ENCODE measurements around the gene SELENOO.

SELENOO gene

GRCh38 chr22:50185375-50186087 lies 15.3 kb upstream of the SELENOO start, which contains the start of gene TRABD:
Gene TRABD (plus strand): TSS chr22:50185913. CDS start chr22:50193061, 7,148 bp downstream.
- DNase-seq, result peak; percentile 91

- DNase-seq, result no peak
These were observed 14.6 kb upstream of the SELENOO start for GRCh38 chr22:50186181-50186714.

GRCh38 chr22:50186761-50187523 lies 13.9 kb upstream of the SELENOO start:
- DNase-seq, result peak; percentile 51

GRCh38 chr22:50188356-50188755 lies 12.5 kb upstream of the SELENOO start:
- no peak for DNase-seq

GRCh38 chr22:50189184-50189848 lies 11.5 kb upstream of the SELENOO start:
- no peak for DNase-seq

GRCh38 chr22:50189849-50190181 lies 11.0 kb upstream of the SELENOO start:
- DNase-seq, result no peak

GRCh38 chr22:50190182-50190940 lies 10.4 kb upstream of the SELENOO start:
- peak; percentile 92 for DNase-seq

GRCh38 chr22:50190941-50191741 lies 9.7 kb upstream of the SELENOO start:
- peak; percentile 95 for DNase-seq

- DNase-seq, result peak; percentile 77
These were observed 8.2 kb upstream of the SELENOO start for GRCh38 chr22:50192436-50193204.

GRCh38 chr22:50193621-50194020 lies 7.2 kb upstream of the SELENOO start:
- DNase-seq, result no peak

GRCh38 chr22:50194037-50194805 lies 6.6 kb upstream of the SELENOO start:
- DNase-seq, result no peak

- DNase-seq, result no peak
These were observed 4.6 kb upstream of the SELENOO start for GRCh38 chr22:50196256-50196655.

- DNase-seq, result no peak
These were observed 3.6 kb upstream of the SELENOO start for GRCh38 chr22:50197000-50197800.

GRCh38 chr22:50197856-50198623 lies 2.8 kb upstream of the SELENOO start:
- no peak for DNase-seq

- DNase-seq, result no peak
These were observed 2.2 kb upstream of the SELENOO start for GRCh38 chr22:50198624-50199017.

- DNase-seq, result no peak
These were observed 1.5 kb upstream of the SELENOO start for GRCh38 chr22:50199251-50199721.

- no peak for DNase-seq
These were observed 866 bp upstream of the SELENOO start for GRCh38 chr22:50199829-50200460.

Data from CD4-positive, alpha-beta T cell treated with Interleukin-15 for 1 hour (primary cell).